HepG2 (cell line): ENCODE results near the gene NPC1. TPM values are rescaled to one million over a fixed set of nuclear protein-coding genes. Genes with fewer than 3 reads are reported as not detected.

ENCODE experiments used
- ATAC-seq: fragments of 200-7000 bp; cut with Tn5 transposase; 3 replicates; pipeline ENCODE4 v1.9.1; 2020; ENCODE audit warnings: mild to moderate bottlenecking, moderate library complexity
- BruUV-seq: library from RNA; stranded (reverse); fragments of 400-500 nt; replicated peaks from 2 replicates; lab custom pipeline; 2021; lab: Mats Ljungman, UMichigan
- CTCF ChIA-PET: fragments of 300-600 bp; formaldehyde crosslinking; extraction: SDS; loops from one replicate; lab custom pipeline; 2021; ENCODE audit warnings: low total read pairs, inconsistent platforms, low intra/inter-chr PET ratio; lab: Yijun Ruan, JAX
- POLR2A ChIA-PET: fragments of 350-600 bp; sonication (Branson Sonifier 250); formaldehyde crosslinking; loops from one replicate; lab custom pipeline; 2020; ENCODE audit warnings: antibody characterized with exemption, inconsistent platforms; lab: Yijun Ruan, JAX
- DNase-seq: peaks from one replicate; pipeline ENCODE4 v3.0.0-alpha.2; 2015; ENCODE audit warnings: low spot score
- FAIRE-seq: peaks from 3 replicates; lab custom pipeline; 2011; peaks lifted over from hg19 to GRCh38; lab: Jason Lieb, UNC
- H2AFZ ChIP-seq: one replicate; pipeline ENCODE4 v1.6.1; 2011; ENCODE audit warnings: low read length, inconsistent platforms
- H3K27ac ChIP-seq: fragments of 300-600 bp; 3 replicates; pipeline ENCODE4 v1.8.0; 2011; ENCODE audit warnings: mixed run types, mild to moderate bottlenecking, mixed read lengths, low read length, inconsistent platforms; ENCODE audit not compliant: insufficient read depth; ENCODE audit errors: extremely low read length
- H3K27me3 ChIP-seq, 2 experiments: fragments of 200-600 bp in 1 of 2; 2 replicates in 1 of 2; 3 replicates in 1 of 2; pipeline versions ENCODE4 v1.6.0 to v1.8.0; 2011; ENCODE audit warnings: low read length in 2 of 2, mild to moderate bottlenecking in 2 of 2, moderate library complexity in 2 of 2, inconsistent platforms in 1 of 2; ENCODE audit not compliant: insufficient read depth in 2 of 2, control insufficient read depth in 1 of 2
- H3K36me3 ChIP-seq, 2 experiments: fragments of 200-600 bp in 1 of 2; replicated peaks in 1 of 2; 2 replicates in 1 of 2; 3 replicates in 1 of 2; pipeline versions ENCODE4 v1.5.1 to v1.8.0; 2011; ENCODE audit warnings: low read length in 2 of 2, inconsistent platforms in 1 of 2; ENCODE audit not compliant: insufficient read depth in 2 of 2, control insufficient read depth in 1 of 2
- H3K4me1 ChIP-seq: 2 replicates; pipeline ENCODE4 v1.5.1; 2012; ENCODE audit warnings: low read length, inconsistent platforms; ENCODE audit not compliant: insufficient read depth
- H3K4me2 ChIP-seq: 2 replicates; pipeline ENCODE4 v1.6.0; 2011; ENCODE audit warnings: low read depth, low read length, inconsistent platforms
- H3K4me3 ChIP-seq, 3 experiments: fragments of 200-600 bp in 1 of 3; sonication (generic), shearing (Covaris generic) in 1 of 3; replicated peaks in 1 of 3; 2 replicates each; pipeline ENCODE4 v1.5.1; 2011 to 2016; ENCODE audit warnings: low read length in 3 of 3, inconsistent platforms in 2 of 3, low read depth in 2 of 3, mild to moderate bottlenecking in 2 of 3, control low read depth in 1 of 3, mixed read lengths in 1 of 3; ENCODE audit not compliant: insufficient read depth in 1 of 3
- H3K79me2 ChIP-seq: one replicate; pipeline ENCODE4 v1.6.1; 2011; ENCODE audit warnings: low read length, inconsistent platforms; ENCODE audit not compliant: insufficient read depth
- H3K9ac ChIP-seq: 2 replicates; pipeline ENCODE4 v1.6.0; 2011; ENCODE audit warnings: mild to moderate bottlenecking, low read depth, low read length, inconsistent platforms; ENCODE audit not compliant: insufficient read depth
- H3K9me3 ChIP-seq: 2 replicates; pipeline ENCODE4 v1.5.1; 2012; ENCODE audit warnings: mild to moderate bottlenecking, low read length
- H4K20me1 ChIP-seq: 2 replicates; pipeline ENCODE4 v1.6.0; 2011; ENCODE audit warnings: inconsistent platforms, mild to moderate bottlenecking, low read length, moderate library complexity; ENCODE audit not compliant: insufficient read depth
- AGO2 ChIP-seq: fragments of 200-400 bp; formaldehyde crosslinking; optimal IDR thresholded peaks from 2 replicates; pipeline ENCODE3; 2017; ENCODE audit warnings: mild to moderate bottlenecking, low read depth, low read length, moderate library complexity
- BCLAF1 ChIP-seq: fragments of 450-650 bp; IDR thresholded peaks from 2 replicates; pipeline ENCODE4 v1.6.1; 2017; ENCODE audit warnings: mild to moderate bottlenecking
- FOXM1 ChIP-seq: sonication (generic); formaldehyde crosslinking; IDR thresholded peaks from 2 replicates; pipeline ENCODE4 v1.5.0; 2020; ENCODE audit warnings: missing genetic modification reagents
- KLF9 ChIP-seq: IDR thresholded peaks from 2 replicates; pipeline ENCODE4 v1.6.1; 2016; ENCODE audit warnings: low read depth
- NCOA1 ChIP-seq: sonication (generic); formaldehyde crosslinking; IDR thresholded peaks from 2 replicates; pipeline ENCODE4 v1.9.0; 2021; ENCODE audit warnings: missing genetic modification reagents
- ZNF792 ChIP-seq: IDR thresholded peaks from 2 replicates; pipeline ENCODE4 v1.6.1; 2016
- WGBS: methylation state at CpG from one replicate; pipeline ENCODE4 v1.1.6; 2017; ENCODE audit warnings: low lambda C conversion rate; 5-methylcytosine and 5-hydroxymethylcytosine counted together
- in situ Hi-C: cut with HindIII; loops from 2 replicates; pipeline ENCODE4 v1.10.0; 2017; ENCODE audit warnings: low pct_unique_long_range_greater_than_20kb; ENCODE audit not compliant: extremely low pct_ligation_motif_present
- intact Hi-C: fragments of 100-400 bp; cut with micrococcal nuclease; formaldehyde crosslinking; loops from one replicate; pipeline ENCODE4 v1.10.0; 2022; ENCODE audit not compliant: unreplicated experiment
- polyA plus RNA-seq, 8 experiments: library from polyadenylated mRNA; depleted of rRNA in 3 of 8; stranded (reverse) in 7 of 8; unstranded in 1 of 8; fragments of >200 nt; fragmentation: Illumina TruSeq in 4 of 8; extraction: Trizol in 4 of 8; gene quantifications; 2 replicates each; pipeline versions ENCODE4 v1.2.1 to v1.2.3, GENCODE V29; 2011 to 2016; ENCODE audit warnings: low read depth in 4 of 8, missing spikeins in 1 of 8, mixed read lengths in 1 of 8; ENCODE audit not compliant: insufficient read depth in 1 of 8
- total RNA-seq, 5 experiments: library from RNA; depleted of rRNA; stranded (reverse); fragments of >200 nt; fragmentation: Illumina TruSeq; extraction: Trizol; gene quantifications; 2 replicates each; pipeline ENCODE4 v1.2.3, GENCODE V29; 2016; ENCODE audit warnings: low read depth in 1 of 5

Gene NPC1
- total and polyA plus RNA-seq, 2 of the 13 experiments (the other 11 are each of a cell fraction or from before 2014, with no cell fraction given) = 46.5 to 114 TPM

GRCh38 chr18:23524213-23524707, 62.0 kb downstream of the NPC1 start:
- no peaks in the 10 kb centered on the region for H3K9me3 ChIP-seq
- no peak overlapping the region for H3K4me2 ChIP-seq
- ATAC-seq (peak; percentile 14), FAIRE-seq (no peak), DNase-seq (no peak)
- H3K27ac ChIP-seq = no peak overlapping the region
- H3K79me2 ChIP-seq = no peaks in the 10 kb centered on the region
- H3K4me3 ChIP-seq = no peak overlapping the region
- intact Hi-C loops = no loop called here
- H3K36me3 ChIP-seq = peaks cover 12 to 62% of the 10 kb centered on the region in 2 experiments
- H2AFZ ChIP-seq = no peak overlapping the region
- H4K20me1 ChIP-seq = no peaks in the 10 kb centered on the region
- POLR2A ChIA-PET = no interaction called here
- no peaks in the 10 kb centered on the region for H3K27me3 ChIP-seq
- in situ Hi-C loops = no loop called here
- CTCF ChIA-PET = no interaction called here
- no peak overlapping the region for H3K9ac ChIP-seq
- TF ChIP-seq BCLAF1 (no peak), ZNF792 (CRISPR knock-in tag) (no peak), AGO2 (peak; percentile 41), KLF9 (no peak), FOXM1 (no peak), NCOA1 (CRISPR knock-in tag) (no peak)
- 0 out of 2 replicates have a peak, but pooled peaks cover 6% of the 10 kb centered on the region for H3K4me1 ChIP-seq
- 96% methylated on average over 13 of the region's 14 CpGs for whole genome bisulfite sequencing
- TSS peak; percentile 4 for BruUV-seq
